Measurements from ENCODE around the gene APOE. TPM values are rescaled to one million over a fixed set of nuclear protein-coding genes. Genes with fewer than 3 reads are reported as not detected.
"Not testable (repeated sequence)": the region's sequence is repeated elsewhere in the genome, so short reads cannot be mapped to it uniquely, and the experiment has no call there.

APOE gene
- total RNA-seq, 2 donors from 2014 or later: 77.6 to 216 TPM

GRCh38 chr19:44876930-44877535 lies 28.6 kb upstream of the APOE start:
- Histone ChIP-seq H3K4me3 (no peak overlapping the region), H3K9me3 (no peaks in the 10 kb centered on the region), H3K4me1 (peaks cover 13% of the 10 kb centered on the region), H3K27ac (peak overlapping the region in 1 of 4 donors; percentile 51), H3K27me3 (no peaks in the 10 kb centered on the region), H3K36me3 (replicated peaks in 1 of 2; ENCODE audit: insufficient read depth in 1 of 2, low read depth in 2 of 2) (peaks cover 10 to 15% of the 10 kb centered on the region in 2 donors)
- ATAC-seq (no peak), DNase-seq (no peak)
- WGBS, 2 donors: 72 to 75% methylated on average over 5 of the region's 5 CpGs
- intact Hi-C loops (cut with DNase I): no loop called here
- TF ChIP-seq CTCF (IDR thresholded peaks at IDR 0.05): no peak
- no peak for TF ChIP-seq POLR2A (IDR thresholded peaks at IDR 0.05)

- Histone ChIP-seq H3K36me3 (replicated peaks in 1 of 2; ENCODE audit: insufficient read depth in 1 of 2, low read depth in 2 of 2) (peaks cover 10% of the 10 kb centered on the region in 2 donors), H3K4me3 (no peak overlapping the region)
- no peak for DNase-seq
Observed at GRCh38 chr19:44878120-44878865, 27.3 kb upstream of the APOE start.

GRCh38 chr19:44879309-44880065 lies 26.1 kb upstream of the APOE start:
- Histone ChIP-seq H3K4me3 (no peak overlapping the region), H3K9me3 (no peaks in the 10 kb centered on the region), H3K36me3 (replicated peaks in 1 of 2; ENCODE audit: insufficient read depth in 1 of 2, low read depth in 2 of 2) (peaks cover 3 to 5% of the 10 kb centered on the region in 2 donors), H3K27me3 (no peaks in the 10 kb centered on the region), H3K4me1 (peaks cover 13% of the 10 kb centered on the region), H3K27ac (no peak overlapping the region)
- intact Hi-C loops (cut with DNase I): no loop called here
- TF ChIP-seq CTCF (IDR thresholded peaks at IDR 0.05) (no peak), POLR2A (IDR thresholded peaks at IDR 0.05) (no peak)
- ATAC-seq: no peak
- 70 to 80% methylated on average over 10 to 18 of the region's 18 CpGs for WGBS, 2 donors
- no peak for DNase-seq

More at GRCh38 chr19:44878120-44878865, 27.3 kb upstream of the APOE start:
- Histone ChIP-seq H3K9me3 (no peaks in the 10 kb centered on the region), H3K4me1 (peaks cover 13% of the 10 kb centered on the region), H3K27ac (no peak overlapping the region), H3K27me3 (no peaks in the 10 kb centered on the region)
- intact Hi-C loops (cut with DNase I): no loop called here
- 80 to 85% methylated on average over 18 to 26 of the region's 26 CpGs for WGBS, 2 donors
- TF ChIP-seq CTCF (IDR thresholded peaks at IDR 0.05) (no peak), POLR2A (IDR thresholded peaks at IDR 0.05) (no peak)
- no peak for ATAC-seq

- intact Hi-C loops (cut with DNase I): no loop called here
- ATAC-seq: no peak
- no peaks in the 10 kb centered on the region for H3K9me3 ChIP-seq
- H3K36me3 ChIP-seq (replicated peaks in 1 of 2; ENCODE audit: insufficient read depth in 1 of 2, low read depth in 2 of 2): no peaks in the 10 kb centered on the region
- H3K4me1 ChIP-seq: no peaks in the 10 kb centered on the region
- DNase-seq: no peak
- WGBS, 2 donors: 85 to 88% methylated on average over 15 of the region's 15 CpGs
- H3K27ac ChIP-seq: no peak overlapping the region
- H3K27me3 ChIP-seq: no peaks in the 10 kb centered on the region
- H3K4me3 ChIP-seq: no peak overlapping the region
- TF ChIP-seq POLR2A (IDR thresholded peaks at IDR 0.05) (no peak), CTCF (IDR thresholded peaks at IDR 0.05) (no peak)
Observed at GRCh38 chr19:44882063-44882462, 23.5 kb upstream of the APOE start.

GRCh38 chr19:44882619-44883397 lies 22.8 kb upstream of the APOE start:
- DNase-seq; ATAC-seq; H3K36me3 ChIP-seq (replicated peaks in 1 of 2; ENCODE audit: insufficient read depth in 1 of 2, low read depth in 2 of 2); H3K9me3 ChIP-seq; H3K4me3 ChIP-seq; intact Hi-C loops (cut with DNase I); H3K27ac ChIP-seq; H3K4me1 ChIP-seq; H3K27me3 ChIP-seq: not testable (repeated sequence)
- 89 to 93% methylated on average over 19 of the region's 19 CpGs for WGBS, 2 donors

All from body of pancreas (tissue), 4 donors.